K562 (cell line): Measurements from ENCODE around the gene NT5DC4. TPM values are rescaled to one million over a fixed set of nuclear protein-coding genes. Genes with fewer than 3 reads are reported as not detected.

Source experiments
- CXXC5 ChIP-seq: fragments of 250-450 bp; sonication (Bioruptor Pico); IDR thresholded peaks from 2 replicates; pipeline ENCODE4 v1.8.0; 2022; ENCODE audit warnings: inconsistent platforms, mild to moderate bottlenecking, moderate library complexity
- EHMT2 ChIP-seq: fragments of 450-650 bp; IDR thresholded peaks from 2 replicates; pipeline ENCODE4 v1.6.1; 2018; ENCODE audit warnings: antibody characterized with exemption
- GATAD2B ChIP-seq: fragments of 450-650 bp; IDR thresholded peaks from 2 replicates; pipeline ENCODE4 v1.6.1; 2017; ENCODE audit warnings: mild to moderate bottlenecking, borderline replicate concordance
- HDAC8 ChIP-seq: fragments of 450-650 bp; IDR thresholded peaks from 2 replicates; pipeline ENCODE4 v1.6.1; 2016; ENCODE audit warnings: mild to moderate bottlenecking, missing genetic modification characterization, moderate library complexity, missing compliant biosample characterization
- HNRNPLL ChIP-seq: fragments of 200-400 bp; formaldehyde crosslinking; IDR thresholded peaks from 2 replicates; pipeline ENCODE4 v1.6.1; 2017; ENCODE audit warnings: low read length, low read depth, mild to moderate bottlenecking; ENCODE audit not compliant: poor library complexity, severe bottlenecking
- MCM5 ChIP-seq: fragments of 450-650 bp; IDR thresholded peaks from 2 replicates; pipeline ENCODE4 v1.6.1; 2016; ENCODE audit warnings: low read depth
- MTA3 ChIP-seq: fragments of 450-650 bp; formaldehyde crosslinking; IDR thresholded peaks from 2 replicates; pipeline ENCODE4 v1.6.1; 2017; ENCODE audit warnings: mild to moderate bottlenecking, borderline replicate concordance
- NELFE ChIP-seq: IDR thresholded peaks from 2 replicates; pipeline ENCODE4 v1.6.1; 2011; ENCODE audit warnings: mild to moderate bottlenecking; ENCODE audit not compliant: insufficient read depth, insufficient read length
- NFYB ChIP-seq: IDR thresholded peaks from 2 replicates; pipeline ENCODE4 v1.6.1; 2011; ENCODE audit warnings: mild to moderate bottlenecking, moderate library complexity; ENCODE audit not compliant: insufficient read length; ENCODE audit errors: extremely low read depth
- PML ChIP-seq: IDR thresholded peaks from 2 replicates; pipeline ENCODE4 v1.6.1; 2012; ENCODE audit warnings: low read length, inconsistent platforms
- PURB ChIP-seq: sonication (generic); formaldehyde crosslinking; IDR thresholded peaks from 2 replicates; pipeline ENCODE4 v1.9.0; 2021; ENCODE audit warnings: low read depth, mild to moderate bottlenecking, missing genetic modification reagents
- RAD21 ChIP-seq, 2 experiments: fragments of 250-450 bp in 1 of 2; fragments of 450-650 bp in 1 of 2; sonication (Bioruptor Pico) in 1 of 2; formaldehyde crosslinking in 1 of 2; IDR thresholded peaks in 1 of 2; conservative IDR thresholded peaks in 1 of 2; 2 replicates each; pipeline versions ENCODE4 v1.4.0 to v1.8.0; 2020 to 2022; ENCODE audit warnings: mild to moderate bottlenecking in 2 of 2, moderate library complexity in 1 of 2
- SP2 ChIP-seq: IDR thresholded peaks from 2 replicates; pipeline ENCODE4 v1.6.1; 2011; ENCODE audit warnings: mild to moderate bottlenecking, low read depth, low read length, moderate library complexity; ENCODE audit not compliant: poor library complexity, severe bottlenecking; ENCODE audit errors: extremely low read depth
- SRSF9 ChIP-seq: fragments of 200-400 bp; formaldehyde crosslinking; IDR thresholded peaks from 2 replicates; pipeline ENCODE4 v1.6.1; 2017; ENCODE audit warnings: low read depth, low read length, borderline replicate concordance
- TARDBP ChIP-seq: fragments of 450-650 bp; IDR thresholded peaks from 2 replicates; pipeline ENCODE4 v1.6.1; 2016
- ZC3H4 ChIP-seq: sonication (generic); formaldehyde crosslinking; IDR thresholded peaks from 2 replicates; pipeline ENCODE4 v1.9.0; 2021; ENCODE audit warnings: missing genetic modification reagents, borderline replicate concordance
- ZNF175 ChIP-seq: fragments of 200-800 bp; sonication (Bioruptor generic); IDR thresholded peaks from 2 replicates; pipeline ENCODE4 v1.6.1; 2016; ENCODE audit warnings: low read depth, mild to moderate bottlenecking, missing genetic modification characterization, missing compliant biosample characterization
- ZNF232 ChIP-seq: sonication (generic); formaldehyde crosslinking; IDR thresholded peaks from 2 replicates; pipeline ENCODE4 v1.8.0; 2022; ENCODE audit warnings: mild to moderate bottlenecking, missing genetic modification reagents
- ZNF316 ChIP-seq: fragments of 450-650 bp; IDR thresholded peaks from 2 replicates; pipeline ENCODE4 v1.6.1; 2016
- ZNF408 ChIP-seq: fragments of 250-450 bp; sonication (Bioruptor Pico); IDR thresholded peaks from 2 replicates; pipeline ENCODE4 v1.4.0; 2020; ENCODE audit warnings: low read depth, mild to moderate bottlenecking, moderate library complexity
- ZNF695 ChIP-seq: fragments of 450-650 bp; formaldehyde crosslinking; IDR thresholded peaks from 2 replicates; pipeline ENCODE4 v1.4.0; 2020; ENCODE audit warnings: mild to moderate bottlenecking, moderate library complexity
- polyA plus RNA-seq, 8 experiments: library from polyadenylated mRNA; depleted of rRNA in 4 of 8; stranded (reverse) in 5 of 8; unstranded in 3 of 8; fragments of >200 nt; fragmentation: Nextera tagmentation in 2 of 8; fragmentation: Illumina TruSeq in 1 of 8; extraction: Ambion mirVana in 2 of 8; extraction: Trizol in 1 of 8; gene quantifications; 2 replicates each; pipeline versions ENCODE4 v1.2.1 to v1.2.3, GENCODE V29; 2011 to 2014; ENCODE audit warnings: inconsistent platforms in 1 of 8, missing spikeins in 1 of 8
- total RNA-seq, 7 experiments: library from RNA; depleted of rRNA in 6 of 7; stranded (reverse); fragments of >200 nt in 6 of 7; fragmentation: Illumina TruSeq in 2 of 7; extraction: Trizol in 2 of 7; gene quantifications; 2 replicates each; pipeline versions ENCODE4 v1.2.1 to v1.2.3, GENCODE V29; 2011 to 2021; ENCODE audit warnings: low replicate concordance in 1 of 7
- TF ChIP-seq, protein P1 (sequence below): sonication (generic); formaldehyde crosslinking; IDR thresholded peaks from 2 replicates; pipeline ENCODE4 v1.8.0; 2023; ENCODE audit warnings: mild to moderate bottlenecking, missing genetic modification reagents
- TF ChIP-seq, protein P2 (sequence below), 2 experiments: IDR thresholded peaks; 2 replicates each; pipeline ENCODE4 v1.6.1; 2012; ENCODE audit warnings: improper control_type of control experiment in 2 of 2, low read depth in 2 of 2, low read length in 2 of 2, borderline replicate concordance in 1 of 2
- TF ChIP-seq, protein P3 (sequence below): sonication (generic); formaldehyde crosslinking; IDR thresholded peaks from 2 replicates; pipeline ENCODE4 v1.8.0; 2022; ENCODE audit warnings: missing genetic modification reagents, mild to moderate bottlenecking, borderline replicate concordance
- TF ChIP-seq, protein P4 (sequence below): fragments of 250-450 bp; sonication (Bioruptor Pico); IDR thresholded peaks from 2 replicates; pipeline ENCODE4 v1.9.0; 2021; ENCODE audit warnings: mild to moderate bottlenecking

The NT5DC4 gene
- total and polyA plus RNA-seq, 9 of the 15 experiments (the other 6 are each of a cell fraction or from before 2014, with no cell fraction given) = 0.44 to 6.9 (median 2.5) TPM

DNA sequence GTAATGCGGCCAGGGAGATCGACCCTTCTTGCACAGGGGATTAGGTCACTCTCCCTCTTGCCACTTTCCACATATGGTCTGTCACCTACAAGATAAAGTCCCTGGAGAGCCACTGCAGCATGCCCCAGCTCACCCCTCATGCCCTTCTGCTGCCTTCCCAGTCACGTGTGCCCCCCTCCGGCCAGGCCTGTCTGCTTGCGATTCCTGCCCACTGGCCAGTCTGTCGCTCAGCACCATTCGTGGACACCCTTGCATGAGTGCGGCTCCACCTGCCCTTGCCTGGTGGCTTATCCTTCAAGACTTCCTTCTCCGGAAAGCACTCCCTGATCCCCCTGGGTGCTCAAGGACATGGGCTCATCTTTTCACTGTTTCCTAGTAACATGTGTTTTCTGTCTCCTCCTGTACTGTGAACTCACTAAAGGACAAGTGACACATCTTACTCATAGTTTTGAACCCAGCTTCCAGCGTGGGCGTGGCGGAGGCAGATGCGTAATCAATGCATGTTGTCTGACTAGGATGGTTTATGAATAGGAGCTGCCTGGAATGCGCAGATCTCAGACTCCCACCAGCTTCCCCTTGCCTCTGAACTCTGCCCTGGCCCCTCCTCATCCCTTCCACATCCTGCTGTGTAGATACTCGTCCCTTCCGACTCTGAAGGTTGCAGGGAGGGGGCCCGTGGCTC, 7.8 kb upstream of the NT5DC4 start (continued):
- no peak for TF ChIP-seq ZNF175
- TF ChIP-seq, protein P1, sequence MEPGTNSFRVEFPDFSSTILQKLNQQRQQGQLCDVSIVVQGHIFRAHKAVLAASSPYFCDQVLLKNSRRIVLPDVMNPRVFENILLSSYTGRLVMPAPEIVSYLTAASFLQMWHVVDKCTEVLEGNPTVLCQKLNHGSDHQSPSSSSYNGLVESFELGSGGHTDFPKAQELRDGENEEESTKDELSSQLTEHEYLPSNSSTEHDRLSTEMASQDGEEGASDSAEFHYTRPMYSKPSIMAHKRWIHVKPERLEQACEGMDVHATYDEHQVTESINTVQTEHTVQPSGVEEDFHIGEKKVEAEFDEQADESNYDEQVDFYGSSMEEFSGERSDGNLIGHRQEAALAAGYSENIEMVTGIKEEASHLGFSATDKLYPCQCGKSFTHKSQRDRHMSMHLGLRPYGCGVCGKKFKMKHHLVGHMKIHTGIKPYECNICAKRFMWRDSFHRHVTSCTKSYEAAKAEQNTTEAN (CRISPR knock-in tag) = no peak
- no peak for TF ChIP-seq ZNF316
- no peak for TF ChIP-seq ZNF232 (CRISPR knock-in tag)
- TF ChIP-seq SP2 = no peak
- TF ChIP-seq CXXC5 (CRISPR knock-in tag) = no peak
- peak in 1 of 2 experiments; percentile 1; a peak in 1 of 4 replicates for TF ChIP-seq RAD21 (CRISPR knock-in tag; conservative IDR thresholded peaks at IDR 0.05 in 1 of 2, IDR thresholded peaks at IDR 0.05 in 1 of 2)
- TF ChIP-seq, protein P2, sequence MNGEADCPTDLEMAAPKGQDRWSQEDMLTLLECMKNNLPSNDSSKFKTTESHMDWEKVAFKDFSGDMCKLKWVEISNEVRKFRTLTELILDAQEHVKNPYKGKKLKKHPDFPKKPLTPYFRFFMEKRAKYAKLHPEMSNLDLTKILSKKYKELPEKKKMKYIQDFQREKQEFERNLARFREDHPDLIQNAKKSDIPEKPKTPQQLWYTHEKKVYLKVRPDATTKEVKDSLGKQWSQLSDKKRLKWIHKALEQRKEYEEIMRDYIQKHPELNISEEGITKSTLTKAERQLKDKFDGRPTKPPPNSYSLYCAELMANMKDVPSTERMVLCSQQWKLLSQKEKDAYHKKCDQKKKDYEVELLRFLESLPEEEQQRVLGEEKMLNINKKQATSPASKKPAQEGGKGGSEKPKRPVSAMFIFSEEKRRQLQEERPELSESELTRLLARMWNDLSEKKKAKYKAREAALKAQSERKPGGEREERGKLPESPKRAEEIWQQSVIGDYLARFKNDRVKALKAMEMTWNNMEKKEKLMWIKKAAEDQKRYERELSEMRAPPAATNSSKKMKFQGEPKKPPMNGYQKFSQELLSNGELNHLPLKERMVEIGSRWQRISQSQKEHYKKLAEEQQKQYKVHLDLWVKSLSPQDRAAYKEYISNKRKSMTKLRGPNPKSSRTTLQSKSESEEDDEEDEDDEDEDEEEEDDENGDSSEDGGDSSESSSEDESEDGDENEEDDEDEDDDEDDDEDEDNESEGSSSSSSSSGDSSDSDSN (IDR thresholded peaks at IDR 0.05; ENCODE audit: borderline replicate concordance in 1 of 2, low read depth in 2 of 2, low read length in 2 of 2) = 0 out of 4 replicates have a peak, but pooled peaks of 1 of the 2 experiments have one; percentile 31
- no peak for TF ChIP-seq ZC3H4
- TF ChIP-seq MCM5 = no peak
- no peak for TF ChIP-seq GATAD2B
- no peak for TF ChIP-seq PURB (CRISPR knock-in tag)
- TF ChIP-seq ZNF695 (CRISPR knock-in tag) = no peak
- TF ChIP-seq EHMT2 = no peak
- no peak for TF ChIP-seq ZNF408 (CRISPR knock-in tag)
- TF ChIP-seq, protein P3, sequence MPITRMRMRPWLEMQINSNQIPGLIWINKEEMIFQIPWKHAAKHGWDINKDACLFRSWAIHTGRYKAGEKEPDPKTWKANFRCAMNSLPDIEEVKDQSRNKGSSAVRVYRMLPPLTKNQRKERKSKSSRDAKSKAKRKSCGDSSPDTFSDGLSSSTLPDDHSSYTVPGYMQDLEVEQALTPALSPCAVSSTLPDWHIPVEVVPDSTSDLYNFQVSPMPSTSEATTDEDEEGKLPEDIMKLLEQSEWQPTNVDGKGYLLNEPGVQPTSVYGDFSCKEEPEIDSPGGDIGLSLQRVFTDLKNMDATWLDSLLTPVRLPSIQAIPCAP = no peak
- TF ChIP-seq, protein P4, sequence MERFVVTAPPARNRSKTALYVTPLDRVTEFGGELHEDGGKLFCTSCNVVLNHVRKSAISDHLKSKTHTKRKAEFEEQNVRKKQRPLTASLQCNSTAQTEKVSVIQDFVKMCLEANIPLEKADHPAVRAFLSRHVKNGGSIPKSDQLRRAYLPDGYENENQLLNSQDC (CRISPR knock-in tag) = no peak
- TF ChIP-seq TARDBP = no peak
- no peak for TF ChIP-seq NFYB
- no peak for TF ChIP-seq HDAC8 (tag)
- TF ChIP-seq PML = no peak
- TF ChIP-seq NELFE = no peak
- TF ChIP-seq SRSF9 = no peak
- 0 out of 2 replicates have a peak, but pooled peaks have one; percentile 59 for TF ChIP-seq MTA3
- peak; percentile 98 for TF ChIP-seq HNRNPLL
